ENCODE data around the gene SUMF1. TPM values are rescaled to one million over a fixed set of nuclear protein-coding genes. Genes with fewer than 3 reads are reported as not detected.

Gene SUMF1
- total RNA-seq, 1 donor from 2014 or later: 27.9 TPM

- Mint-ChIP-seq H3K36me3 (peaks cover 4% of the 10 kb centered on the region), H3K9me3 (no peaks in the 10 kb centered on the region), H3K4me3 (peak overlapping the region; percentile 0), H3K27ac (peak overlapping the region; percentile 3), H3K4me1 (ENCODE audit: unreplicated experiment) (peaks cover 20% of the 10 kb centered on the region), H3K27me3 (no peaks in the 10 kb centered on the region)
- no peak for DNase-seq (ENCODE audit: extremely low spot score, unreplicated experiment)
- TF ChIP-seq, protein P1, sequence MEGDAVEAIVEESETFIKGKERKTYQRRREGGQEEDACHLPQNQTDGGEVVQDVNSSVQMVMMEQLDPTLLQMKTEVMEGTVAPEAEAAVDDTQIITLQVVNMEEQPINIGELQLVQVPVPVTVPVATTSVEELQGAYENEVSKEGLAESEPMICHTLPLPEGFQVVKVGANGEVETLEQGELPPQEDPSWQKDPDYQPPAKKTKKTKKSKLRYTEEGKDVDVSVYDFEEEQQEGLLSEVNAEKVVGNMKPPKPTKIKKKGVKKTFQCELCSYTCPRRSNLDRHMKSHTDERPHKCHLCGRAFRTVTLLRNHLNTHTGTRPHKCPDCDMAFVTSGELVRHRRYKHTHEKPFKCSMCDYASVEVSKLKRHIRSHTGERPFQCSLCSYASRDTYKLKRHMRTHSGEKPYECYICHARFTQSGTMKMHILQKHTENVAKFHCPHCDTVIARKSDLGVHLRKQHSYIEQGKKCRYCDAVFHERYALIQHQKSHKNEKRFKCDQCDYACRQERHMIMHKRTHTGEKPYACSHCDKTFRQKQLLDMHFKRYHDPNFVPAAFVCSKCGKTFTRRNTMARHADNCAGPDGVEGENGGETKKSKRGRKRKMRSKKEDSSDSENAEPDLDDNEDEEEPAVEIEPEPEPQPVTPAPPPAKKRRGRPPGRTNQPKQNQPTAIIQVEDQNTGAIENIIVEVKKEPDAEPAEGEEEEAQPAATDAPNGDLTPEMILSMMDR (conservative IDR thresholded peaks at IDR 0.05): no peak
These were observed 126.4 kb downstream of the SUMF1 start for GRCh38 chr3:4340411-4341335.

GRCh38 chr3:4340077-4340410 lies 127.0 kb downstream of the SUMF1 start:
- Mint-ChIP-seq H3K4me3 (no peak overlapping the region), H3K4me1 (ENCODE audit: unreplicated experiment) (peaks cover 20% of the 10 kb centered on the region), H3K27me3 (no peaks in the 10 kb centered on the region), H3K36me3 (peaks cover 4% of the 10 kb centered on the region), H3K9me3 (no peaks in the 10 kb centered on the region), H3K27ac (peak overlapping the region; percentile 3)
- no peak for DNase-seq (ENCODE audit: extremely low spot score, unreplicated experiment)
- TF ChIP-seq, protein P1 (conservative IDR thresholded peaks at IDR 0.05): no peak

GRCh38 chr3:4338751-4339150 lies 128.3 kb downstream of the SUMF1 start:
- no peaks in the 10 kb centered on the region for H3K27me3 Mint-ChIP-seq
- TF ChIP-seq, protein P1 (conservative IDR thresholded peaks at IDR 0.05): no peak
- no peak for DNase-seq (ENCODE audit: extremely low spot score, unreplicated experiment)
- no peak overlapping the region for H3K4me3 Mint-ChIP-seq
- H3K27ac Mint-ChIP-seq: no peak overlapping the region
- H3K36me3 Mint-ChIP-seq: no peaks in the 10 kb centered on the region
- peaks cover 20% of the 10 kb centered on the region for H3K4me1 Mint-ChIP-seq (ENCODE audit: unreplicated experiment)
- no peaks in the 10 kb centered on the region for H3K9me3 Mint-ChIP-seq

DNA sequence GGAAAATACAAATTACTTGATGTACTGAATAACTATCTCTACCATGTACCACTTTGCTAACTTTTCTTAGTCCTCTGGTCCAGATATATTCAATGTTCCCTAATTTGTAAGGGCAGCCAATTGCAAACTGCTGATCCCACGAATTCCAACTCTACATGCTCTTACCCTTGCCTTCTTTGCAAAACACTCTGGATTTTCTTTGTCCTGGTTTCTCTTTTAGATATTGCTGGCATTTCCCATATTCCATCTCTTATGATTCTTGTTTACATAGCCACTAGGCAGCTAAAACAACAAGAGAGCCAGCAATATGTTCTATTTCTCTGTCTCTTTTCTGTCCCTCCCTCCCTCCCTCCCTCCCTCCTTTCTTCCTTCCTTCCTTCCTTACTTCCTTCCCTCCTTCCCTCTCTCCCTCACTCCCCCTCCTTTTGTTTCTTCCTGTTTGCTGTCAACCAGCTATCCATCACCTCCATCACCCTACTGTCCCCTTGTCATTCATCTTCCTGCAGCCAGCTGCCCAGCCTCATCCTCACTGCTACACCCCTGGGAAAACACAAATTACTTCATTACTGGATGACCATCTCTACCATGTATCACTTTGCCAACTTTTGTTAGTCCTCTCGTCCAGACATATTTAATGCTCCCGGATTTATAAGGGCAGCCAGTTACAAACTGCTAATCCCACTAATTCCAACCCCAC lies 130.1 kb downstream of the SUMF1 start:
- H3K4me1 Mint-ChIP-seq (ENCODE audit: unreplicated experiment): peaks cover 10% of the 10 kb centered on the region
- no peak for DNase-seq (ENCODE audit: extremely low spot score, unreplicated experiment)

DNA sequence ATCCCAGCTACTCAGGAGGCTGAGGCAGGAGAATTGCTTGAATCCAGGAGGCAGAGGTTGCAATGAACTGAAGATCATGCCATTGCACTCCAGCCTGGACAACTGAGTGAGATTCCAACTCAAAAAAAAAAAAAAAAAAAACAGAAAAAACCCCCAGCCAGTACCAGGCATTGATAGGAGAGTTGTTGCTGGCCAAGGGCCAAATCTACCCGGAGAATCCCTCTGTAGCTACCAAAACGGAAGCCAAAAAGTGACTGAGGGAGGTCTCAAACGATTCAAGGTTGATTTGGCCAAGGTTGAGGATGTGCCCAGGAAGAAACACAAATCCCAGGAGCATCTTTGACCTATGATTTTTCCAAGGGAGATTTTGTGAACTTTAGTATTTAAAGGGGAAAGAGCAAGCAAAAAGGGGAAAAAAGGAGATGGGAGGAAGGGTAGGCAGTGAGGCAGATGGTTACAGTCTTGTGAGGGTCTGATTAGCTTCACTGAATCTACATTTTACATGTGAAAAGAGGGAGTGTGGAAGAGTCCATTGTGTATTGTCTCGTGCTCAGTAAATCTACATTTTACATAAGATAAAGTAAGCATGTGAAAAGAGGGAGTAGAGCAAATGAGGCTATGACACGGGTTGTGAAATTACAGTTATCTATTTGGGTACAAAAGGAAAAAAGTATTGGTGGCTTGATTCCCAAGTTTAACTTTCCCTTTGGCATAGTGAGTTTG lies 131.1 kb downstream of the SUMF1 start:
- H3K9me3 Mint-ChIP-seq: no peaks in the 10 kb centered on the region
- H3K27me3 Mint-ChIP-seq: no peaks in the 10 kb centered on the region
- peaks cover 9% of the 10 kb centered on the region for H3K4me1 Mint-ChIP-seq (ENCODE audit: unreplicated experiment)
- no peaks in the 10 kb centered on the region for H3K36me3 Mint-ChIP-seq
- no peak overlapping the region for H3K27ac Mint-ChIP-seq
- TF ChIP-seq, protein P1 (conservative IDR thresholded peaks at IDR 0.05): no peak
- no peak for DNase-seq (ENCODE audit: extremely low spot score, unreplicated experiment)
- no peak overlapping the region for H3K4me3 Mint-ChIP-seq

More for the DNA sequence above, 130.1 kb downstream of the SUMF1 start:
- Mint-ChIP-seq H3K27ac (no peak overlapping the region), H3K4me3 (no peak overlapping the region), H3K36me3 (no peaks in the 10 kb centered on the region), H3K27me3 (no peaks in the 10 kb centered on the region), H3K9me3 (no peaks in the 10 kb centered on the region)
- TF ChIP-seq, protein P1 (conservative IDR thresholded peaks at IDR 0.05): no peak

Data from type B pancreatic cell (in vitro differentiated cells).